Activated CD8-positive, alpha-beta memory T cell treated with anti-CD3 and anti-CD28 coated beads for 24 hours (primary cell): Measurements from ENCODE around the gene GPR17.

ENCODE experiments used
- DNase-seq: peaks from one replicate; pipeline ENCODE4 v3.0.0-alpha.2; 2020

The GPR17 gene

DNA sequence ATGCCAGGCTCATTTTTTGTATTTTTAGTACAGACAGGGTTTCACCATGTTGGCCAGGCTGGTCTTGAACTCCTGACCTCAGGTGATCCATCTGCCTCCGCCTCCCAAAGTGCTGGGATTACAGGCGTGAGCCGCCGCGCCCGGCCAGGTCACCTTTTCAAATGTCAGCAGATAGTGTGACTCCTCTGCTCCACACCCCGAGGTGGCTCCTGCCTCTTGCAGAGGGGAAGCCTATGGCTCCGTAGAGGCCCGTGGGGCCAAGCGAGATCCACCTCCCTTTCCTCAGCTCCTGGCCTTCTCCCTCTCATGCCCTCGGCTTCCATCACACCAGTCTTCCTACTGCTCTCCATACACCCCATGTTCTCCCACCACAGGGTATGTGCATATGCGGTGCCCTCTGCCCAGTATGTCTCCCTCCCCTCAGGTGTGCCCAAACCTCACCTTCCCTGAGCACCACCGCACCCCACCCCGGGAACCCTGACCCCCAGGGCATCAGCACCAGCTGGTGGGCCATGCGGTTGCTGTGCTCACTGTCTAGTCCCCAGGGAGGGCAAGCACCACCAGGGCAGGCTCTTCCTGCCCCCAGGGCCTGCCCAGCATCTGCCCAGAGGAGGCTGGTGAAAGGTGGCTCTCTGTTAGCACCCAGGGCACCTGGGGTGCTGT lies 10.7 kb downstream of the GPR17 start:
- no peak for DNase-seq

DNA sequence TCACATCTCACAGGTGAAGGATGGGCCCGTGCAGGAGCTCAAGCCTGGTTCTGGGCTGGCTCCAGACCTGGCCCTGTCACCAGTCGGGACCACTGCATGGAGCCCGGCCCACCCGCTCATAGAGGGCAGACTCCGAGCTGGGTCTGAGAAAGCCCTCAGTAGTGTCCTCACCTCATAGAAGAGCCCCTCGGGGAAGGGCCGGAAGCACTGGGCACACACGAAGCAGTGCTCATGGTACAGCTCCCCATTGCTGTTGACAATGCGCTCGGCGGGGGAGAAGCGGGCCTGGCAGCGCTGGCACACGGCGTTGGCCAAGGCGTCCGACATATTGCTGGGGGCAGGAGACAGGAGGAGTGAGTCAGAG lies 11.3 kb downstream of the GPR17 start:
- no peak for DNase-seq

DNA sequence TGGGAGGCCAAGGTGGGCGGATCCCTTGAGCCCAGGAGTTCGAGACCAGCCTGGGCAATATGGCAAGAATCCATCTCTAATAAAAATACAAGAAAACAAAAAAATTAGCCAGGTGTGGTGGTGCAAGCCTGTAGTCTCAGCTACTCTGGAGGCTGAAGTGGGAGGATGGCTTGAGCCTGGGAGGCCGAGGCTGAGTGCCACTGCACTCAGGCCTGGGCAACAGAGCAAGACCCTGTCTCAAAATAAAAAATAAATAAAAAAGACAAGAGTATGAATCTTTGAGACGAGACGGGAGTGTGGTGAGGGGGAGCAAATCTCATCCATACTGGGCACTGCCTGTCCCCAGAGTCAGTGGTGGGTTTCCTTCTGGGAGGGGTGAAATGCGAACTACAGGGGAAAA lies 12.2 kb downstream of the GPR17 start:
- DNase-seq = no peak

DNA sequence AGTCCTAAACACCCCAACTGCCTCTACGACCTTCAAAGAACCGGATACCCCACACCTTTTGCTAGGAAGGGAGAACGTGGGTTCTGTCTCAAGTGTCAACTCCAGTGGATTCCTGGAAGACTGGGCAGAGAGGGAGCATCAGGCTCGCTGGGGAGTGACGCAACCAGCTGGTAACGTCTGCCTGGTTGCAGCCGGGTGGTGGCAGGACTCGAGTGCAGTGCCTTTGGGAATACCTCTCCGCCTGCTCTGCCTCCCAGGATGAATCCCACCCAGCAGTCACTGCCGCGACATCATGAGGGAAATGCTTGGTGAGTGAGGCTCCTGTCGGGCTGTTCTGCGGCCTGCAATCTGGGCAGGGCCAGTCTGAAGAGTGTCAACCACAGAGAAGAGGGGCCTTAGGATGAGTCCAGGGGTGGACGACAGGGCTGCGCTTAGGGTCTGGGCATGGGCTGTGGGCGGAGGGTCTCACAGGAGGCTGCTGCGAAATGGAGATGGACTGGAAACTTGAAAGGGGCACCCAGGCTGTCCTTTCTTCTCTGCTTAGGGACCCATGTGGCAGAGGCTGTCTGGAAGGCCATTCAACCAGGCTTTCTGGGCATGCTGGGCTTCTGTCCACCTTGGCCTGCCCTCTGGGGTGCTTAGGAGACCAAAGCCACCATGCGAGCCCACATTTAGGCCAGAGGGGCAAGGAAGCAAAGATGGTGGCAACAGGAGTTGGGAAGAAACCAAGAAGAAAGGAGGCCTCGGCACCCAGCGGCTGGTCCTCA lies 12.9 kb downstream of the GPR17 start:
- DNase-seq = no peak

DNA sequence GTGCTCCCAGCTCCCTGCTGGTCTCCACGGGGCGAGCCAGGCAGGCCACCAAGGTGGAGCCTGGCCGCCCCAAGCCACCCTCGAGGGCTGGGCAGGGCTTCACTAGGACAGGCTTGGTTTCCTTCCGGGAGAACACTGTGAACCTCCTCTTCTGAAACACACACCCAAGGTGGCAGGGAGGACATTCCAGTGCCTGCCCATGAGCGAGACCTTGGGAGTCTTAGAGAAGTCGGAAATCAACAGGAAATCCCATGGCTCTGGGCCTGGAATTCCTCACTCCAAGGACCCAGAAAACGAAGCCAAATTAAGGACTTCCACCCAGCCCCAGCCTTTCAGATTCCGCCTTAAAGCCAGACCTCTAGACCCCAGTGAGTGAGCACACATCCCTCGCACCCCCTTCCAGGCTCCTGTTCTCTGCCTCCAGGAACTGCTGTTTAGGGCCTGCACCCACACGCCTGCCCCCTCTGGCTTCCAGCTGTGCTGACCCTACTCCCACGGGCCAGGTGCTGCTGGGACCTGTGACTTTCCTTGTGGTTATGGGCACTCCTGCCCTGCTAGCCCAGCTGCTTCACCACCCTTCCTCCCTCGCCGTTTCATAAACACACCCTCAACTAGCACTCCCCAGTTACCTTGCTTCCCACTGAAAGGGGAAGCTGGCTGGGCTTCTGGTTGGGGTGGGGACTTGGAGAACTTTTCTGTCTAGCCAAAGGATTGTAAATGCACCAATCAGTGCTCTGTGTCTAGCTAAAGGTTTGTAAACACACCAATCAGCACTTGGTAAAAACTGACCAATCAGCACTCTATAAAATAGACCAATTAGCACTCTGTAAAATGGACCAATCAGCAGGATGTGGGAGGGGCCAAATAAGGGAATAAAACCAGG lies 13.7 kb downstream of the GPR17 start:
- no peak for DNase-seq

DNA sequence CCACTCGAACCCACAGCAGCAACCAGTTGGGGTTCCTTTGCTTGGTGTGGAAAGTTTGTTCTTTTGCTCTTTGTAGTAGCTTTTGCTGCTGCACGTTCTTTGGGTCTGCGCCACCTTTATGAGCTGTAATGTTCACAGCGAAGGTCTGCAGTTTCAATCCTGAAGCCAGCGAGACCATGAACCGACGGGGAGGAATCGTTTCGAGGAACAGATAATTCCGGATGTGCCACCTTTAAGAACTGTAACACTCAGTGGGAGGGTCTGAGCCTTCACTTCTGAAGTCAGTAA lies 14.3 kb downstream of the GPR17 start:
- no peak for DNase-seq

DNA sequence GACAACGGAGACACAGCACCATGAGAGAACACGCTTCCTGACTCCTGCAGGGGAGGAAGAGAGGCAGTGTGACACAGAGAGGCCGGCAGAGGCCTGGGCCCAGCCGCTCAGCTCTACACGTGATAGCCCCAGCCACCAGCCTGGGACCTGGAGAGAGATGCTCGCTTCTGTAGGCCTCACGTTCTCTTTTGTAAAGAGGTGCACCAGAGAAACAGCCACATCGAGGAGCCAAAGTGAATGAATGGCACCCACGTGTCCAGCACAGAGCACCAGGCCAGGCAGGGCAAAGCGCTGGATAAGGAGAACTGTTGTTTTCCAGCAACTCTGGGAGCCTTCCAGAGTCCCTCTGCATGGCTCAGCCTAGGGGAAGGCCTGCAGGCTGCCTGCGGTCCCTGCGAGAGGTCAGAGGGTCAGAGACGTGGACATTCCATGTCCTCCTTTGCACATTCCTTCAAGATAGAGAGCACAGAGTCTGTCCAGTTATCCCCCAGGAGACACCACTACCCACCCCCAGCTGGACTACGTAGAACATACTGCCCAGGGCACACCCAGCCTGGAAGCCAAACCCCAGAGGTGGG lies 15.2 kb downstream of the GPR17 start:
- DNase-seq = no peak

DNA sequence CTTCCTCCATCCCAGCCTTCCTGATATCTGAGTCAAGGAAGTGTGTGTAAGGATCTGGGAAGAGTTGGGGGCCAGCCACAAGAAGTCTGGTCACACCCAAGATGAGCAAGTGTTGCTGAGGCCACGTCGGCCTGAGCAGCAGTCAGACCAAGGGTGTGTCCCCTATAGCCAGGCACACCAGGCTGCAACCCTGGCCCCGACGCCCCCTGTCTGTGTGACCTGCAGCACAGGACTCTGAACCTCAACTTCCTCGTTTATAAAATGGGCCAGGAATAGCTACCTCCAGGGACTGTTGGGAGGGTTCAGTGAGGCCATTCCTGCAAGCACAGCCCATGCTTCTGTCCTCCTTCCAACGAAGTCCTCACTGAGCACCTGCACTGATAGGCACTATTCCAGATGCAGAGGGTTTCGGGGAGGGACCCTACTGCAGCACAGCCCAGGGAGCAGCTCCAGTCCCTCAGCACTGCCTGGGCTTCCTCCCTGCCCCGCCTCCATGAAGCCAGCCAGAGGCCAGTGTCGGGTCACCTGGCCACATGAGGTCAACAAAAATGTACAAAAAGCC lies 16.1 kb downstream of the GPR17 start:
- no peak for DNase-seq

DNA sequence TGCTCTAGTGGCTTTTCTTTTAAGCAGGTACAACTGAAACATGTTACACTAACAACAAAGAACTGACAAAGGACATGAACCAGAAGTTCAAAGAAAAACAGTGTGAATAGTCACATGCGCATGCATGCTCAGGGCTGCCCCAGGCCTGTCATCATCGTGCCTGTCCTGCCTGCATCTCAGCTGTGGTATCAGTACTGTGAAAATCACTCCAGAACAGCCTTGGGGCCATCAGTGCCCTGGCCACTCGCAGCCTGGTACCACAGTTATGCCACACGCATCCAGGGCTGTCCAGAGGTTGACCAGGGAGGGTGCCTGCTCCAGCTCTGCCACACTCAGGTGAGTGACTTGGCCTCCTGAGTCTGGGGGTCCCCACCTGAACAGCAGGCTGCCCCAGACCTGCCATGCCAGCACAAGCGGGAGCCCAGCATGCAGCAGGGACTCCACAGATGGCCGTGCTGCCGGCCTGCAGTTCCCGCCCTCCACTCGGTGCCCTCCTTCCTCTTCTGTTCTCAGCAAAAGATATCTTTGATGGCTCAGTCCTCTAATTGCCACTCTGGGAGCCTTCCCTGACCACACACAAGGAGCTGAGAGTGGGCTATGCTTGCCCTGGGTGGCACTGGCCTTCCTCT lies 17.1 kb downstream of the GPR17 start:
- DNase-seq = no peak

DNA sequence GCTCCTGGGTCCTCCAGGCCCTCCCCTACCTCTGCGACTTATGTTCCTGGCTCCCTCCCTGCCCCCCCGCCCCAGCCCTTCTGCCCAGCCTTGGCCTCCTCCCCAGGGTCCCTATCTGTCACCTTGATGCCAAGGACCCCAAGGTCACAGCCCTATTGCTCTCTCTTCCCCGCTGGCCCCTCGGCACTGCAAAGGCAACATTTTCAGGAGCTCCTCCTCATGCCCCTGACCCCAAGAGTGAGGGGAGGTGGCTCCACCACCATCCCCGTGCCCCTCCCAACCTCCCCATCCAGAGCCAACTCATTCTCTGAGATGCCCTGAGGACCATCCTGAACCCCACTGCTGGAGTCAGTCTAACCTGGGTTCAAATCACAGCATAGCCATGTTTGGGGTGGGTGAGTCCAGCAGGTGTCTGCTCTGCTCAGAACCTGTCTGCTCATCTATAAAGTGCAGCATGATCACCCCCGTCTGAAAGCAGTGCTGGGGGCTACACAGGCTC lies 17.7 kb downstream of the GPR17 start:
- no peak for DNase-seq

DNA sequence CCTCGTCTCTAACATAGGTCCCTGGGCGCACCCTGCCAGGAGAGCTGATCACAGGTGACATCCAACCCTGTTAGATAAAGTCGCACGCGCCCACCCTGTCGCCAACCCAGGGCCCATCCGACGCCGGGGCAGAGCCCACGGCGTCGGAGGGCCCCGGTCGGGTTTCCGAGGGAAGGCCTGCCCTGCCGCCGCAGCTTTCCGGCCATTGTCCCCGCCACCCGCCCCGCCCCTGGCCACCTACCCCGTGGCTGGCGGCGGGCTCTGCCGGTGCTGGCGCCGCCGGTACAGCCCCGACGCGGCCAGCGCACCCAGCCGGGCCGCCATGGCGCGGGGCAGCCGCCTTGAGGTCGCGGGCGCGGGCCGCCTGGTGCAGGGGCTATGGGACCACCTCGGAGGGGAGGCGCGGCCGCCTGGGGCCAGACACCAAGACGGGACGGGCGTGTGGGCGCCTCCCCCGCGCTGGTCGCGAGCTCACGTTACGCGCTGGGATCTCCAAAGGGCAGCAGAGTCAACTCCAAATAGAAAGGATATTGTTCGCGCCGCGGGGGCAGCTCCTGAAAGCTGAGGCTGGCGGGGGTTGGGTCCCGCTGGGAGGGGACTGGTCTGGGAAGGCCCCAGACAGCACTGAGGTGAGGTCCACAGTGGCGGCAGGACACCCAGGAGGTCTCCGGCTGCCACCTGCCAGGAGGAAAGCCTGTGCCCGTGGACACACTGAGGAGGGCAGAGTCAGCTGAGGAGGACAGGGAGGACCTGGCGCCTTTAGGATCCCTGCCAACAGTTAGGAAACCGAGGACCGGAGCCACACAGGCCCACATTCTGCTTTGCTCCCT lies 18.3 kb downstream of the GPR17 start:
- no peak for DNase-seq

DNA sequence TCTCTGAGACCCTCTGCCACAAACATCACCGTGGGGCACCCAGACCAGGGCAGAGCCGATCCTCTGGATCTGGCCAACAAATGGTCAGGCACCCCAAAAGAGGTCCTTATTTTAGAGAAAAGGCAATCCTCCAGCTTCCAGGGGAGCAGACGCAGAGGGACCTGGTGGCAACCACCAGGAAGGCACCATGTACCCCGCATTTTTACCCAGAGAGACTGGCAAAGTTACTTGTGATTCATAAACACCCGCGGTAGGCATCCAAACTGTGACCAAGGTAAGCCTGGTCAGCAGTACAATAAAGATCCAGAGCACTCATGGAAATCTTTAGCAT lies 18.9 kb downstream of the GPR17 start:
- no peak for DNase-seq

DNA sequence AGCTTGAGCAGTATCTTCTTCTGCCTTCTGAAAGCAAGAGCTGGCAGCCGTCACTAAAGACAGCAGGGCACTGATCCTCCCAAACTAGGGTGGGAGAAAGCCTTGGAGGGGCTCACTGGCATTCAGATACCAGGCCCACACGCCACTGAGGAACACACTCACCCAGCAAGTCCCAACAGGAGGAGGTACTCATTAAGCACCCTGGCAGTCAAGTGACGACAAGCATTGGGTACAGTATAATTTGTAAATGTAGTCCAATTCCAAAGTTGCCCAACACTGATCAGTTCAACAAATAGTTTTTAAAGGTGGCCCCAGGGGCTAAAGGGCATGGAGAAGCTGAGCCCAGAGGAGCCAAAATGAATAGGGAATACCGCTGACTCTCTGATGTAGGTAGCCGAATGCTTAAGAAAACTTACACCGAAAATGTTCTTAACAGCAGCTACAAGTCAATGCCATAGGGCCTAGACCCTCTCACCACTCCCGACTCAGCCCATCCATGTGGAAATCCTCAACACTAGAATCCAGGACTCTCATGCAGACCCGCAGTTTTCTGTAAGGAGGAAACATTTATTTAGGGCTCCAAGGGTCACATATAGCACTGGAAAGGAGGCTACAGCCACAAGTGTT lies 19.4 kb downstream of the GPR17 start:
- DNase-seq = no peak

DNA sequence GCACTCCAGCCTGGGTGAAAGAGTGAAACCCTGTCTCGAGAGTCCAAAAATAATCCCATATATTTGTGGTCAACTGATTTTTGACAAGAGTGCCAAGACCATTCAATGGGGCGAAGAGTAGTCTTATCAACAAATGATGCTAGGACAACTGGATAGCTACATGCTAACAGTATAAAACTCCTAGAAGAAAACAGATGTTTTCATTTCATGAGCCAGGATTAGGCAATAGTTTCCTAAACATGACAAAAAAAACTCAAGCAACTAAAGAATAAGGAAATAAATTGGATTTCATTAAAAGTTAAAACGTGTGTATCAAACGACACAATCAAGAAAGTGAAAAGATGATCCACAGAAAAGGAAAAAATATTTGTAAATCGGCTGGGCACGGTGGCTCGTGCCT lies 23.1 kb downstream of the GPR17 start:
- DNase-seq = no peak

DNA sequence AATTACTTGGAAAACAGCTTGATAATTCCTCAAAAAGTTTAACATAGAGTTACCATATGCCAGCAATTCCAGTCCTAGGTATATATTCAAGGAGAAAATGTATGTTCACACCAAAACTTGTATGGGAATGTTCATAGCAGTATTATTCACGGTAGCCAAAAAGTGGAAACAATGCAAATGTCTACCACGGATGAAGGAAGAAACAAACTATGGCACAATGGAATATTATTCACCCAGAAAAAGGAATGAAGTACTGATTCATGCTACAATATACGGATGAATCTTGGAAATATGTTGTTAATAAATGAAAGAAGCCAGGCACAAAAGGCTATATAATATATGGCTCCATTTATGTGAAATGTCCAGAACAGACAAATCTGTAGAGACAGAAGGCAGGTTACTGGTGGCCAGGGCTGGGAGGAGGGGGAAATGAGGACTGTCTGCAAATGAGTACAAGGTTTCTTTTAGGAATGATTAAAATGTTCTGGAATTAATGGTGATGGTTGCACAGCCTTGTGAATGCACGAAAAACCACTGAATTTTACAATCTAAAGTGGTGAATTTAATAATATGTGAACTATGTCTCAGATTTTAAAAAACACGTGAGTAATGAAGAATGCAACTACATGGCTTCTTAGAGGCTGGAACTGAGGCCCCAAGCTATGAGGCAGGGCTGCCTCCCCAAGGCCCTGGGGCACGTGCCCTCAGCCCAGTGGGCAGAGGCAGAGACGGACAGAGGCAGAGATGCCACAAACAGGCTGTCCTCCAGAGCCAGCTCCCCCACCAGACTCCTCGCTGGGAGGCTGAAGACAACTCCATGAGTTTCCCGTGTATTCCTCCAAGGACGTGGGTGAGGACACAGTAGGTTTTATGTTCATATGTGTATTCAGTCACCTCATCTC lies 24.4 kb downstream of the GPR17 start:
- DNase-seq = no peak

DNA sequence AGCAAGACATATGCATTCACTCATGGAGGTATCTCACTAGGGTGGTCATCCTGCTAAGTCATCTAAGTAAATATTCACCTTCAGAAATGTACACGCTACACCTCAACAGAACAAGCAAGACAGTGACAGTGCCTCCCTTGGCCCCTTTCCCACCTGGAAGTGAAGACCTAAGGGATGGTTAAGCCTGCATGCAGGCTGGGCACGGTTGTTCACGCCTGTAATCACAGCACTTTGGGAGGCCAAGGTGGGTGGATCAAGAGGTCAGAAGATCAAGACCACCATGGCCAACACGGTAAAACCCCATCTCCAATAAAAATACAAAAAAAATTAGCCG lies 25.0 kb downstream of the GPR17 start:
- no peak for DNase-seq

DNA sequence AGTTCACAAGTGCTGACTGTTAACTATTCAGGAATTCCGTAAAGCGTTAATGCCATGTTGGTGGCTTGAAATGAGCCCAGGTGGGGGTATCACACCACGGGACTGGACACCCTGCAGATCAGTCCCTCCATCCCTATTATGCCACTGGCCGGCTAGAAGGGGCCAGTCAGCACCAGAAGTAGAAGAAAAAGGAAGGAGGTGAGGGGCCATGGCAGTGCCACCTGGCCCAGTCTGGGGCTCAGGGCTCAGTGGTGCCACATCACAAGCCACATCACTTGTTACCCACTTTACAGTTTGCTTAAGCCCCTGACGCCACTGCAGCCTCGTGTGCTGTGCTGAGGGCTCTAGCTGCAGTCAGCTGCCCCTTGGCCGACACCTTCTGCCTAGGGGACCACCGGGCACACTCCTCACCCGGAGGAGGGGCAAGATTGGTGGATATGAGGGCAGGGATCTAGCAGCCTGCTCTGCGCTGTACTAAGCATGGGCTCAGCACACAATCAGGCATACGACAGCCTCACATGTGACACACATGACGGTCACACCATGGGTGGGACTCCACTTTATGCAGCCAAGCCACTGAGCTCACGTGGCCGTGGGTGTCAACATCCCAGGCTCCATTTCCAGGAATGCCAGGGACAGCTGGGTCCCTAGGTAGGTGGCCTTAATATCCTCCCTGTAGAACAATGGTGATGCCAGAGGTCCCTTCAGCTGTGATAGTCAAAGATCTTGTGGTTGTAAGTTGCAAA lies 25.8 kb downstream of the GPR17 start:
- DNase-seq = no peak

DNA sequence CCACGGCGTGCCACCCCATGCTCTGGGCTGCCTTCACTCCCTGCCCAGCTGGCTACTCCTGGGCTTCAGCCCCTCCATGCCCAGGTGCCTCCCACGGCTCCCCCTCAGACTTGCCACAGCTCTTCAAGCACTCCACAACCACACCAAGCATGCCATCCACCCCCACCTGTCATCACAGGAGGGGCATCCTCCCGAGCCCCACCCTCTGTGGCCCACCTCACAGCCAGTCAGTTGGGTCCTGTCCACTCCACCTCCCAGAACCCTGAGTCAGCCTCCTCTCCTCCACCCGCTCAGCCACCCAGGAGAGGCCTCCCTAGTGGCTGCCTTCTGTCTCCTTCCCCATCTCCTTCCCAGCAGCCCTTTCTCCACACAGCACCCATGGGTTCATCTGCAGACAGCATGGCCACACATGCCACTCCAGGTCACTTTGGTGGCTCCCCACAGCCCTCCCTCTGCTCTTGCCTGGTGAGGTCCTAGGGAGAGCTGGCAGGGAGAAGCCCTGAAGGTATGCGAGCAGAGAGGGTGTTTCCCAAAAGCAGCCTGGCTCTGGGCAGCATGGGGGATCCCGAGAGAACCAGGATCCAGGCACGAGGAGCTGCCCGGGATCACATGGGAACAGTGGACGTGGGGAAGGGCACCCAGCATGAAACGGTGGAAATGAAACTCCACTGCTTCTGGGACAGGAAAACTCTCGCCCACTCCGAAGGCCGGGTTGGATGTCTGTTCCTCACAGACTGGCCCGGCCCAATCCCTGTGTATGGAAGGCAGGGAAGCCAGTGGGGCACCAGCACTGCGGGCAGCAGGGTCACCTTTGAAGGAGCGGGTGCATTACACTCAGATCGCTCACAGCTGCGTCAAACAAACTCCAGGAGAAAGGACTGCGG lies 26.6 kb downstream of the GPR17 start:
- no peak for DNase-seq
